Thymus (tissue), 11 donors: ENCODE results near the gene CHRNA10. TPM values are rescaled to one million over a fixed set of nuclear protein-coding genes. Genes with fewer than 3 reads are reported as not detected.

Source experiments
- DNase-seq, 9 donors: peaks; one replicate each; pipeline ENCODE4 v3.0.0-alpha.2; 2013; ENCODE audit warnings: low spot score in 9 of 9, low read depth in 6 of 9, missing footprints in 1 of 9
- H3K27ac ChIP-seq, 2 donors: one replicate each; pipeline ENCODE4 v1.5.1; 2013; ENCODE audit warnings: control low read depth in 1 of 2, low read depth in 1 of 2, low read length in 1 of 2, mild to moderate bottlenecking in 1 of 2, moderate library complexity in 1 of 2
- H3K27me3 ChIP-seq, 2 donors: one replicate each; pipeline ENCODE4 v1.5.1; 2013; ENCODE audit warnings: low read length in 1 of 2; ENCODE audit not compliant: control insufficient read depth in 2 of 2, insufficient read depth in 1 of 2
- H3K36me3 ChIP-seq, 2 donors: one replicate each; pipeline ENCODE4 v1.5.1; 2013; ENCODE audit warnings: low read length in 1 of 2, mild to moderate bottlenecking in 1 of 2, moderate library complexity in 1 of 2; ENCODE audit not compliant: control insufficient read depth in 2 of 2, insufficient read depth in 2 of 2
- H3K4me1 ChIP-seq, 2 donors: one replicate each; pipeline ENCODE4 v1.5.1; 2013; ENCODE audit warnings: low read length in 2 of 2; ENCODE audit not compliant: control insufficient read depth in 2 of 2, insufficient read depth in 2 of 2
- H3K4me3 ChIP-seq, 2 donors: one replicate each; pipeline ENCODE4 v1.5.1; 2013; ENCODE audit warnings: low read length in 2 of 2, control low read depth in 1 of 2, mild to moderate bottlenecking in 1 of 2
- H3K9me3 ChIP-seq, 2 donors: one replicate each; pipeline ENCODE4 v1.5.1; 2013; ENCODE audit warnings: low read length in 1 of 2, mild to moderate bottlenecking in 1 of 2; ENCODE audit not compliant: control insufficient read depth in 2 of 2, insufficient read depth in 1 of 2
- WGBS: extraction: QIAGEN DNeasy Blood & Tissue Kit; methylation state at CpG from one replicate; pipeline ENCODE4 v1.1.7; 2013; 5-methylcytosine and 5-hydroxymethylcytosine counted together
- polyA plus RNA-seq: library from polyadenylated mRNA; stranded (reverse); fragments of 200-250 nt; gene quantifications from one replicate; pipeline ENCODE4 v1.2.3, GENCODE V29; 2013
- total RNA-seq: library from RNA; stranded (reverse); fragments of 120-200 nt; gene quantifications from one replicate; pipeline ENCODE4 v1.2.4, GENCODE V29; 2013
- donor health status: healthy.

CHRNA10 gene
- total and polyA plus RNA-seq, 2 donors, result 0.76 to 2.7 TPM

- Histone ChIP-seq H3K4me1 (no peaks in the 10 kb centered on the region), H3K9me3 (no peaks in the 10 kb centered on the region), H3K4me3 (no peak overlapping the region), H3K27ac (no peak overlapping the region), H3K27me3 (no peaks in the 10 kb centered on the region), H3K36me3 (peaks cover 56 to 63% of the 10 kb centered on the region in 2 donors)
- DNase-seq, result no peak
- WGBS, result over 99% methylated on average over 7 of the region's 7 CpGs
Measured at GRCh38 chr11:3669128-3669527, 2.1 kb downstream of the CHRNA10 start.

GRCh38 chr11:3667149-3668035 is 3.8 kb downstream of the CHRNA10 start:
- WGBS, result 98% methylated on average over 89 of the region's 89 CpGs
- Histone ChIP-seq H3K9me3 (no peaks in the 10 kb centered on the region), H3K27me3 (no peaks in the 10 kb centered on the region), H3K36me3 (peaks cover 50 to 56% of the 10 kb centered on the region in 2 donors), H3K4me1 (no peaks in the 10 kb centered on the region), H3K4me3 (no peak overlapping the region), H3K27ac (no peak overlapping the region)
- no peak for DNase-seq

GRCh38 chr11:3666023-3666530 is 5.1 kb downstream of the CHRNA10 start:
- no peaks in the 10 kb centered on the region for H3K27me3 ChIP-seq
- no peaks in the 10 kb centered on the region for H3K4me1 ChIP-seq
- H3K36me3 ChIP-seq, result peaks cover 42 to 47% of the 10 kb centered on the region in 2 donors
- WGBS, result 98% methylated on average over 17 of the region's 17 CpGs
- no peak overlapping the region for H3K4me3 ChIP-seq
- H3K27ac ChIP-seq, result no peak overlapping the region
- H3K9me3 ChIP-seq, result no peaks in the 10 kb centered on the region
- no peak for DNase-seq

GRCh38 chr11:3665336-3666022 is 5.7 kb downstream of the CHRNA10 start:
- H3K4me1 ChIP-seq, result no peaks in the 10 kb centered on the region
- H3K4me3 ChIP-seq, result no peak overlapping the region
- H3K9me3 ChIP-seq, result no peaks in the 10 kb centered on the region
- peaks cover 38 to 41% of the 10 kb centered on the region in 2 donors for H3K36me3 ChIP-seq
- 96% methylated on average over 6 of the region's 6 CpGs for WGBS
- no peak for DNase-seq
- no peak overlapping the region for H3K27ac ChIP-seq
- H3K27me3 ChIP-seq, result no peaks in the 10 kb centered on the region

GRCh38 chr11:3664032-3664630 is 7.1 kb downstream of the CHRNA10 start:
- H3K36me3 ChIP-seq, result peaks cover 25 to 31% of the 10 kb centered on the region in 2 donors
- H3K4me3 ChIP-seq, result no peak overlapping the region
- H3K4me1 ChIP-seq, result no peaks in the 10 kb centered on the region
- H3K27ac ChIP-seq, result no peak overlapping the region
- WGBS, result 96% methylated on average over 10 of the region's 10 CpGs
- H3K9me3 ChIP-seq, result no peaks in the 10 kb centered on the region
- no peaks in the 10 kb centered on the region for H3K27me3 ChIP-seq
- no peak for DNase-seq

- H3K27ac ChIP-seq, result no peak overlapping the region
- H3K4me3 ChIP-seq, result no peak overlapping the region
- no peak for DNase-seq
- H3K4me1 ChIP-seq, result no peaks in the 10 kb centered on the region
- H3K36me3 ChIP-seq, result peaks cover 17 to 26% of the 10 kb centered on the region in 2 donors
- H3K27me3 ChIP-seq, result no peaks in the 10 kb centered on the region
- no peaks in the 10 kb centered on the region for H3K9me3 ChIP-seq
Measured at GRCh38 chr11:3662856-3663255, 8.3 kb downstream of the CHRNA10 start.

GRCh38 chr11:3660960-3661359 is 10.2 kb downstream of the CHRNA10 start:
- Histone ChIP-seq H3K4me3 (no peak overlapping the region), H3K36me3 (peaks cover 10 to 13% of the 10 kb centered on the region in 2 donors), H3K27ac (no peak overlapping the region), H3K27me3 (no peaks in the 10 kb centered on the region), H3K4me1 (no peaks in the 10 kb centered on the region), H3K9me3 (no peaks in the 10 kb centered on the region)
- DNase-seq, result no peak
- 100% methylated on average over 2 of the region's 2 CpGs for WGBS

GRCh38 chr11:3659595-3660515 is 11.3 kb downstream of the CHRNA10 start:
- no peak overlapping the region for H3K4me3 ChIP-seq
- H3K9me3 ChIP-seq, result no peaks in the 10 kb centered on the region
- no peaks in the 10 kb centered on the region for H3K4me1 ChIP-seq
- H3K27me3 ChIP-seq, result peaks cover 0 to 1% of the 10 kb centered on the region in 2 donors
- no peak for DNase-seq
- H3K36me3 ChIP-seq, result peaks cover 5 to 6% of the 10 kb centered on the region in 2 donors
- WGBS, result 96% methylated on average over 33 of the region's 33 CpGs
- H3K27ac ChIP-seq, result no peak overlapping the region
